Measurements from ENCODE around the gene DMXL1. TPM values are rescaled to one million over a fixed set of nuclear protein-coding genes. Genes with fewer than 3 reads are reported as not detected.

The DMXL1 gene
- total RNA-seq, 4 donors from 2014 or later = 25.9 to 50.9 (median 30.9) TPM

GRCh38 chr5:119076080-119076479, 5.2 kb downstream of the DMXL1 start:
- Histone ChIP-seq H3K27me3 (no peaks in the 10 kb centered on the region), H3K9me3 (no peaks in the 10 kb centered on the region), H3K4me3 (no peak overlapping the region), H3K4me1 (peaks cover 9 to 88% (median 15%) of the 10 kb centered on the region in 3 donors), H3K36me3 (no peaks in the 10 kb centered on the region), H3K27ac (no peak overlapping the region)
- intact Hi-C loops (cut with DNase I) = loop anchor here (10.0 kb wide), 1 partner anchor 259 kb away; no protein-coding TSS in a partner anchor
- no peak for TF ChIP-seq POLR2A (IDR thresholded peaks at IDR 0.05)
- no peak for TF ChIP-seq CTCF (IDR thresholded peaks at IDR 0.05)
- no peak for DNase-seq
- 61 to 63% methylated on average over 1 of the region's 1 CpG for WGBS, 2 donors

DNA sequence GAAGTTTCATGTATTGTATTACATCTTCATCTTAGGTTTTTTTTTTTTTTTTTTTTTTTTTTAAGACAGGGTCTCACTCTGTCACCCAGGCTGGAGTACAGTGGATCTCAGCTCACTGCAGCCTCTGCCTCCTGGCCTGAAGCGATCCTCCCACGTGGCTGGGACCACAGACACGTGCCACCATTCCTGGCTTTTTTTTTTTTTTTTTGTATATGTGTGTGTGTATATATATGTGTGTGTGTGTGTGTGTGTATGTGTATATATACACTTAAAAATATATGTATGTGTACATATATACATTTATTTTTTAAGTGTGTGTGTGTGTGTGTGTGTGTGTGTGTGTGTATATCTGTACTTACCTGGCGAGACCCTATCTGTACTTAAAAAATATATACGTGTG, 6.6 kb downstream of the DMXL1 start:
- Histone ChIP-seq H3K9me3 (no peaks in the 10 kb centered on the region), H3K27me3 (no peaks in the 10 kb centered on the region), H3K36me3 (no peaks in the 10 kb centered on the region), H3K27ac (no peak overlapping the region), H3K4me3 (no peak overlapping the region), H3K4me1 (peaks cover 3 to 80% (median 15%) of the 10 kb centered on the region in 3 donors)
- intact Hi-C loops (cut with DNase I) = loop anchor here (10.0 kb wide), 1 partner anchor 257 kb away; no protein-coding TSS in a partner anchor
- WGBS, 2 donors = 86 to 93% methylated on average over 5 of the region's 5 CpGs
- DNase-seq = no peak
- TF ChIP-seq POLR2A (IDR thresholded peaks at IDR 0.05) = no peak
- no peak for TF ChIP-seq CTCF (IDR thresholded peaks at IDR 0.05)

DNA sequence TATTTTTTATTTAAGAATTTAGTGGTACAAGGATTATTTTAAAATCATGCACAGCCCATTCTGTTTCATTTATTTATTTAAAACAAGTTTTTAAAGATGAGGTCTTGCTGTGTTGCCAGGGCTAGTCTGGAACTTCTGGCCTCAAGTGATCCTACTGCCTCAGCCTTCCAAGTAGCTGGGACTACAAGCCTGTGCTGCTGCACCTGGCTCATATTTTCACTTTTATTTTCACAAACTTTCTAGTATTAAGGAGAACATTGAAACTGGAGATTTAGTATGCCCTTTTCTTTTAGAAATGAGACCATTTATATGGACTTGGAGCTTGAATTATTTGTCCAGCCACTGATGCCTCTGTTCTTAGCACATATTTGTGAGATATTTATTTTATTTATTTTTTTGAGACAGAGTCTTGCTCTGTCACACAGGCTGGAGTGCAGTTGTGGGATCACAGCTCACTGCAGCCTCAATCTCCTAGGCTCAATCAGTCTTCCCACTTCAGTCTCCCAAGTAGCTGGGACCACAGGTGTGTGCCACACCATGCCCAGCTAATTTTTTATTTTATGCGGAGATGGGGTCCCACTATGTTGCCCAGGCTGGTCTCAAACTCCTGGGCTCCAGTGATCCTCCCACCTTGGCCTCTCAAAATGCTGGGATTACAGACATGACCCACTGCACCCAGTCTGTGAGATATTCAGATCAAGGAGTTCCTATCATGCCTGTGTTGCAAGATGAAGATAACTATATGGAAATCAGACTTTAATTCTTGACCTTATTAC, 7.4 kb downstream of the DMXL1 start:
- H3K27ac ChIP-seq = no peak overlapping the region
- TF ChIP-seq CTCF (IDR thresholded peaks at IDR 0.05) (no peak), POLR2A (IDR thresholded peaks at IDR 0.05) (no peak)
- H3K27me3 ChIP-seq = no peaks in the 10 kb centered on the region
- 83 to 100% methylated on average over 1 of the region's 1 CpG for WGBS, 2 donors
- DNase-seq = no peak
- intact Hi-C loops (cut with DNase I) = loop anchor here (10.0 kb wide), 1 partner anchor 257 kb away; no protein-coding TSS in a partner anchor
- no peak overlapping the region for H3K4me3 ChIP-seq
- H3K9me3 ChIP-seq = no peaks in the 10 kb centered on the region
- H3K36me3 ChIP-seq = peaks cover 0 to 7% (median 0%) of the 10 kb centered on the region in 3 donors
- peaks cover 0 to 72% (median 9%) of the 10 kb centered on the region in 3 donors for H3K4me1 ChIP-seq

DNA sequence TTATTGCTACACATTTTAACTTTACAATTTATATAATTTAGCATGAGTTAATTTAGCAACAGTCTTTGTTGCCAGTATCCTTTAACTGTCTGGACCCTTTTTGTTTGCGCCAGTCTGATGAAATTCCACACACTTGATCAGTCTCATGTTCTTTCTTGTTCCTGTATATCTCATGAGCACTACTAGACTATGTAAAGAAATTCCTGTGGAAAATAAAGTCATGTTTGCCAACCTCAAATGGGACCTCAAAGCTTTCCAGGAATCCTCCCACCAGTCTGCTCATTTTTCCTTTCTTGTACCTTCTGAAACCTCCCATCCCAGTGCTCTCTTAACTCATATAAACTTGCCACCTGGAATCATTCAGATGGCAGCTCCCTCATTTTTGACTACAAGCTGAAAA, 8.0 kb downstream of the DMXL1 start:
- Histone ChIP-seq H3K4me1 (peaks cover 0 to 66% (median 5%) of the 10 kb centered on the region in 3 donors), H3K9me3 (no peaks in the 10 kb centered on the region), H3K27me3 (no peaks in the 10 kb centered on the region), H3K27ac (no peak overlapping the region), H3K4me3 (no peak overlapping the region), H3K36me3 (peaks cover 0 to 8% (median 0%) of the 10 kb centered on the region in 3 donors)
- intact Hi-C loops (cut with DNase I) = loop anchor here (10.0 kb wide), 1 partner anchor 256 kb away; no protein-coding TSS in a partner anchor
- no peak for TF ChIP-seq CTCF (IDR thresholded peaks at IDR 0.05)
- TF ChIP-seq POLR2A (IDR thresholded peaks at IDR 0.05) = no peak
- no peak for DNase-seq
- 68 to 82% methylated on average over 1 of the region's 1 CpG for WGBS, 2 donors

GRCh38 chr5:119079318-119079921, 8.5 kb downstream of the DMXL1 start:
- Histone ChIP-seq H3K4me3 (no peak overlapping the region), H3K27ac (no peak overlapping the region), H3K36me3 (peaks cover 0 to 8% (median 0%) of the 10 kb centered on the region in 3 donors), H3K9me3 (no peaks in the 10 kb centered on the region), H3K4me1 (peaks cover 0 to 60% (median 3%) of the 10 kb centered on the region in 3 donors), H3K27me3 (no peaks in the 10 kb centered on the region)
- 59 to 69% methylated on average over 3 of the region's 3 CpGs for WGBS, 2 donors
- intact Hi-C loops (cut with DNase I) = loop anchor here (10.0 kb wide), 1 partner anchor 255 kb away; no protein-coding TSS in a partner anchor
- DNase-seq = no peak
- TF ChIP-seq CTCF (IDR thresholded peaks at IDR 0.05) (no peak), POLR2A (IDR thresholded peaks at IDR 0.05) (no peak)

All from esophagus squamous epithelium (tissue), 5 donors.